NT2/D1 (cell line): ENCODE results near the gene SMTN.

ENCODE experiments used
- DNase-seq: peaks from one replicate; pipeline ENCODE4 v3.0.0-alpha.2; 2011; ENCODE audit warnings: low read depth, low spot score
- H3K27me3 ChIP-seq: 2 replicates; pipeline ENCODE4 v1.6.0; 2011; ENCODE audit warnings: mild to moderate bottlenecking; ENCODE audit not compliant: insufficient read length, insufficient read depth
- H3K36me3 ChIP-seq: 2 replicates; pipeline ENCODE4 v1.6.1; 2011; ENCODE audit warnings: mild to moderate bottlenecking, low read length, mixed read lengths; ENCODE audit not compliant: insufficient read depth, insufficient read length
- H3K4me1 ChIP-seq: 2 replicates; pipeline ENCODE4 v1.5.1; 2011; ENCODE audit not compliant: insufficient read depth, insufficient read length
- H3K4me3 ChIP-seq: 2 replicates; pipeline ENCODE4 v1.5.1; 2011; ENCODE audit warnings: low read depth; ENCODE audit not compliant: insufficient read length
- H3K9ac ChIP-seq: 2 replicates; pipeline ENCODE4 v1.6.0; 2011; ENCODE audit warnings: low read depth; ENCODE audit not compliant: insufficient read length
- H3K9me3 ChIP-seq: 2 replicates; pipeline ENCODE4 v1.5.1; 2011; ENCODE audit warnings: mild to moderate bottlenecking, low read length; ENCODE audit not compliant: insufficient read depth
- SUZ12 ChIP-seq: IDR thresholded peaks from 2 replicates; pipeline ENCODE4 v1.6.1; 2011; ENCODE audit not compliant: insufficient read length, insufficient read depth; ENCODE audit errors: extremely low read depth
- YY1 ChIP-seq: IDR thresholded peaks from 2 replicates; pipeline ENCODE4 v1.6.1; 2011; ENCODE audit not compliant: insufficient read length, insufficient read depth
- ZNF274 ChIP-seq: IDR thresholded peaks from 2 replicates; pipeline ENCODE4 v1.6.1; 2011; ENCODE audit warnings: mild to moderate bottlenecking, low read depth, low read length

SMTN gene

GRCh38 chr22:31099841-31100761 is 19.0 kb downstream of the SMTN start:
- no peaks in the 10 kb centered on the region for H3K9me3 ChIP-seq
- H3K36me3 ChIP-seq, result peaks cover 78% of the 10 kb centered on the region

GRCh38 chr22:31100762-31101525 is 19.8 kb downstream of the SMTN start:
- Histone ChIP-seq H3K36me3 (peaks cover 77% of the 10 kb centered on the region), H3K4me1 (peaks cover 5% of the 10 kb centered on the region), H3K9me3 (no peaks in the 10 kb centered on the region), H3K9ac (no peak overlapping the region), H3K27me3 (no peaks in the 10 kb centered on the region), H3K4me3 (no peak overlapping the region)
- TF ChIP-seq ZNF274 (no peak), SUZ12 (no peak), YY1 (no peak)
- DNase-seq, result no peak

More at GRCh38 chr22:31099841-31100761, 19.0 kb downstream of the SMTN start:
- TF ChIP-seq SUZ12, result no peak
- TF ChIP-seq YY1, result no peak
- no peak for TF ChIP-seq ZNF274
- Histone ChIP-seq H3K27me3 (no peaks in the 10 kb centered on the region), H3K4me3 (no peak overlapping the region), H3K9ac (no peak overlapping the region), H3K4me1 (peaks cover 2% of the 10 kb centered on the region)
- DNase-seq, result no peak

GRCh38 chr22:31102441-31103081 is 21.4 kb downstream of the SMTN start:
- DNase-seq, result no peak
- H3K4me1 ChIP-seq, result peaks cover 5% of the 10 kb centered on the region
- peaks cover 66% of the 10 kb centered on the region for H3K36me3 ChIP-seq
- H3K4me3 ChIP-seq, result no peak overlapping the region
- H3K27me3 ChIP-seq, result peaks cover 8% of the 10 kb centered on the region
- TF ChIP-seq ZNF274, result no peak
- TF ChIP-seq YY1, result no peak
- no peak for TF ChIP-seq SUZ12
- no peaks in the 10 kb centered on the region for H3K9me3 ChIP-seq
- no peak overlapping the region for H3K9ac ChIP-seq

GRCh38 chr22:31103111-31103510 is 22.0 kb downstream of the SMTN start:
- H3K4me1 ChIP-seq, result peaks cover 5% of the 10 kb centered on the region
- H3K9me3 ChIP-seq, result no peaks in the 10 kb centered on the region
- no peak for DNase-seq
- no peak overlapping the region for H3K9ac ChIP-seq
- TF ChIP-seq ZNF274 (no peak), SUZ12 (no peak), YY1 (no peak)
- no peak overlapping the region for H3K4me3 ChIP-seq
- peaks cover 60% of the 10 kb centered on the region for H3K36me3 ChIP-seq
- peaks cover 8% of the 10 kb centered on the region for H3K27me3 ChIP-seq

GRCh38 chr22:31103899-31104694 is 23.0 kb downstream of the SMTN start:
- TF ChIP-seq SUZ12 (no peak), YY1 (no peak), ZNF274 (no peak)
- peaks cover 8% of the 10 kb centered on the region for H3K27me3 ChIP-seq
- DNase-seq, result no peak
- peaks cover 53% of the 10 kb centered on the region for H3K36me3 ChIP-seq
- H3K9me3 ChIP-seq, result no peaks in the 10 kb centered on the region
- peaks cover 3% of the 10 kb centered on the region for H3K4me1 ChIP-seq
- no peak overlapping the region for H3K4me3 ChIP-seq
- H3K9ac ChIP-seq, result no peak overlapping the region

- Histone ChIP-seq H3K4me3 (no peak overlapping the region), H3K9me3 (no peaks in the 10 kb centered on the region), H3K9ac (no peak overlapping the region), H3K4me1 (peaks cover 3% of the 10 kb centered on the region), H3K27me3 (peaks cover 8% of the 10 kb centered on the region), H3K36me3 (peaks cover 45% of the 10 kb centered on the region)
- no peak for TF ChIP-seq YY1
- TF ChIP-seq ZNF274, result no peak
- no peak for TF ChIP-seq SUZ12
- no peak for DNase-seq
Measured at GRCh38 chr22:31104869-31105268, 23.8 kb downstream of the SMTN start.
